HTERT RPE-1 (cell line): ENCODE measurements around the gene LRRC47.

Source experiments
- in situ Hi-C: fragments of 300-500 bp; cut with MboI; formaldehyde crosslinking; loops from 4 replicates; pipeline ENCODE4 v1.14.3; 2020; ENCODE audit warnings: low sequenced_read_pairs

LRRC47 gene

DNA sequence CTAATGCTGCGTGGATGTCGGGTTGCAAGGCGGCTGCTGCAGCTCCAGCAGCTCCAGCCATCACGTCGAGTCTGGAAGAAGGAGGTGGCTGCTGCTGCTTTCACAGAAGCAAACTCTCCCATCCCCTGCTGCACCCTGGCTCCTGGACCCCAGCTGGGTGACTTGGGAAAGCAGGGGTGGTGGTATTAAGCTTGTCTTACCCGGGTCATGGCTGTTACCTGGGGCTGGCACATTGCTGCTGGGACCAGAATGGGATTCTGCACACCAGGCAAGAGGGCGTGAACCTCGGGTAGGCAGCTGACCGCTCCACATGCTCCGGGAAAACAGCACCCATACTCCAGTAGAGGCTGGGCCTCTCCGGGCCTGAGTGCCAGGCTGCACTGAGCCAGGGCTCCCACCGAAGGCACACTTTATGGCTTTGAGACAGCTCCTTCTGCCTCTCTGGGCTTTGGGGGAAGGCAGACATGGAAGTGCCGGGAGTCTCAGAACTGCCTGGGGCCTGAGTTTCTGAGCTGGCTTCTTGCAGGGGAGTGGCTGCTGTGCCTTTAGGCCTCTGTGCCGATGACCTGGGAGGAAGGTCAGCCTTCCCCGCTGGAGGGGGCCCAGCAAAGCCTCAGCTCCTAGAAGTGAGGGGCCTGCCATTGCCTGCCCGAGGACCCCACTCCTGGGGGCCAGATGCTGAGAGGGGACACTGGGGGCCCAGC is 22.6 kb downstream of the LRRC47 start:
- in situ Hi-C loops, result no loop called here

DNA sequence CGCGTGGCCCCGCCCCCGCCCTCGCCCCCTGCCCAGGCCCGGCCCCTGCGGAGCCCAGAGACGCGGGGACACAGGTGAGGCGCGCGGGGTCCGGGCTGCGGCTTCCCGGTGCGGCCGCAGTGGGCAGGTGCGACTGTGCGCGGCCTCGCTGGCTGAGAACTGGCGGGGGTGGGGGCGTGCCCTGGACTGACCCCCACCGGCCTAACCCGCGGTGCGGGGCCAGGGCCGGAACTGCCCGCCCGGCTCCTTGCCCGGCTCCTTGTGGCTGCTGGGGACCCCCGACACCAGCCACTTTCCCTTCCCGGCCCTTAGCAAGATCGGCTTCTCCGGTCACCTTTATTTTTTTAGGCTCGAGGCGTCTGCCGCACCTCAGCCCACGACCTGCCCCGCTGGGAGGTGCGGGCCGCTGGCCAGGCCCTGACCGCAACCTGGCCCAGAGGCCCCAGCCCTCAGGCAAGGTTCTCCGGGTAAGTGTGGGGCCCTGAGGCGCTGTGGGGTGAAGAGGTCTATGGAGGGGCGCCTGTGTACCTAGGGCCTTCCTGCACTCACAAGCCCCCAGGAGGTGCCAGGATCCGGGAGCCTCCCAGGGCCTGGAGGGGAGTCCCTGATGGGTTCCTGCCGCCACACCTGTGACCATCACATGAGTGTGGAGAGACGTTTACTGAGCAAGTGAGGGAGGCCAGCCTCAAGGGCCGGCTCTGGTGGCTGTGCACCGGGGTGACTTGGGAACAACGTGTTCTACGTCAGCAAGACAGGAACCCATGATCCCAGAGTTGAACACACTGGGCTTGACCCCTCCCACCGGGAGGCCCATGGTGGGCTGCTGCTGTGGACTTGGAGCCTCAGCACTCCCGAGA is 23.4 kb downstream of the LRRC47 start, which contains the start of gene SMIM1:
TSS of gene SMIM1 (plus strand) at position 35 of the 857 bp plus-strand sequence. CDS start 2,625 bp downstream, outside the sequence.
- in situ Hi-C loops, result no loop called here

DNA sequence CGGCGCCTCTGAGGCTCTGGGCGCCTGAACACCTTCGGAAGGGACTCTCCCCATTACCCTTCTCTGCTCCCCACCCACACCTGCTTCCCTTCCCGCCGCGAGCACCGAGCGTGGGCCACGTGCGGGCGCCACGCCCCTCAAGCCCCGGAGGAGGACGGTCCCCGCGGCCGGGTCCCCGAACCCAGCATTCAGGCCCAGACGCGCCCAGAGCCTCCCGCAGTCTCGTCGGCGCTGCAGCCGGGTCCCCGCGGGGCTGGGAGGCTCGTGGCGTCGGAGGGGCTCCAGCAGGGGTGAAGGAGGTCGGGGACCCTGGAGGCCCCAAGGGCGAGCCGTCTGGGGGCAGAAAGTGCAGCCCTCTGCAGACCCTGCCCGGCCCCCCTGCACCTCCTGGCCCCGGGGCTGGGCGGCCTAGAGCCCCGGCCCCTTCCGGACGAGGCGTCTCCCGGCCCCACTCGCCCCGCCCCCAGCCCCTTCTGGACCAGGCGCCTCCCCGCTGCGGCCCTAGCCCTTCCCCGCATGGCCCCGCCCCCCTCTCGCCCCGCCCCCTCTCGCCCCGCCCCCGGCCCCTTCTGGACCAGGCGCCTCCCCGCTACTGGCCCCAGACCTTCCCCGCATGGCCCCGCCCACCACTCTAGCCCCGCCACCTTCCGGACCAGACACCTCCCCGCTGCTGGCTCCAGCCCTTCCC is 24.1 kb downstream of the LRRC47 start:
- in situ Hi-C loops, result no loop called here

DNA sequence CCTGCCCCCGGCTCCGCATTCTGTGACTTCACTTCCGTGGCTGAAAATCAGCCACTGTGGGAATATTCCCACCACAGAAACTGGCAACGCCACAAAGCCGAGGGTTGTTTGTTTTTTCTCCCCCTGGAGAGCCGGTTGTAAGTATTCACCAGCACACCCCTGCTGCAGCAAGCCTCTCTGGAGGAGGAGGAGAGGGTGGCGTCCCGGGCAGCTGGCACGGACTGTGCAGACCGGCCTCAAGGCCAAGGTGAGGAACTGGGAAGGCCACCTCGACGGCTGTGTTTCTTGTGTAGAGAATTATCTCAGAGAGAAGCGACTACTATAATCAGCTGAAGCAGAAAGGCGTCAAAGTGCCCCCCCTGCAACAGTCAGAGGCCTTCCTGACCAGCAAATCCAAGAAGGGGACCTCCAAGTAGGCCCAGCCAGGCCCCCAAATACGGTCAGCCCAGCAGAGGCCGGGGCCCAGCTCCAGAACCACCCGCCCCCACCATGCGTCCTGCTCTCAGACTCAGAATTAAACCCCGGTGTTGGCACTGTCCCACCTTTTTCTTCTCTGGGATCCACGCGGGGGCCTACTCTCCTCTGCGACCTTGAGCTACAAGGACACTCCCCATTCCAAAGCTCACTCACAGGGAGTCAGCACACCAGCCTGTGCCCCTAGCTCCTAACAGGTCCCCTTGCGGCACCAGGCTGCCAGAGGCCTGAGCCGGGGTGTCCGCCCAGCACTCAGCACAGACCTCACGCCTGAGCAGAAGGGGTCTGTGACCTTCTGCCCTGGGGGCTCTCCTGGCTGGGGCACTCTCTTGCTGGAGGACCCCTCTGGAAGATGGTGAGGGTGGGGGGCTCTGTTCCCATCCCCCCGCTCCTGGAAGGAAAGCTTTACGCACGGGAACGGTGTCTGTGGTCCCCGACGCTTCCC is 24.9 kb downstream of the LRRC47 start:
- in situ Hi-C loops, result no loop called here

DNA sequence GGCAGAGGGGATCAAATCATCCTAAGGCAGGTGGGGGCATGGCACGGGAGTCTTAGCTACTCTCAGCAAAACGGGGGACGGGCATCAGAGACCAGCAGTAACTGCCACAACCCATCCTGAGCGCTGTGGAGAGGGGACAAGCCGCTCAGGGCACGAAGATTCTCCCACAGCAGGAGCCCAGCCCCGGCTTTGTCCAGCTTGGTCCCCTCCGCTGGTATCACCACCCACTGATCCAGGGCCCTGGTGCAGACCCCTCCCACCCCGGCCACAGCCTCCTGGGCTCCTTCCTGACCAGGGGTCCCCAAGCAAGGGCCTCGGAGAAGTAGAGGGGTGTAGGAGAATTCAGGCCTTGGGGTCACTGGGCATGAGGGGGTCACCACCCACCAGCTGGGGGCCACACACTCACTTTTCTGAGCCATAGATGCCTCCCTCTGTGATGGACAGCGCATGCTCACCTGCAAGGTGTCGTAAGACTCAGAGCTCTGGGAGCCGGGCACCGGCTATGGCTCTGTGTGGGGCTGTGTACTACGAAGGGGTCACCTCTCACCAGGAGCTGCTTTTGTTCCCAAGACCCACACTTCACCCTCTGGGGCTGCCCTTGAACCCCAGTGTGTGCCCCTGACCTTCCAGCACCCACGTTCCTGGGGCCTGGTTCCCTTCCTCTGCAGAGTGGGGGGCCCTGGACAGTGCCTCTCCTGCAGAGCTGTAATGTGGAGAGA is 26.1 kb downstream of the LRRC47 start:
- in situ Hi-C loops, result no loop called here

DNA sequence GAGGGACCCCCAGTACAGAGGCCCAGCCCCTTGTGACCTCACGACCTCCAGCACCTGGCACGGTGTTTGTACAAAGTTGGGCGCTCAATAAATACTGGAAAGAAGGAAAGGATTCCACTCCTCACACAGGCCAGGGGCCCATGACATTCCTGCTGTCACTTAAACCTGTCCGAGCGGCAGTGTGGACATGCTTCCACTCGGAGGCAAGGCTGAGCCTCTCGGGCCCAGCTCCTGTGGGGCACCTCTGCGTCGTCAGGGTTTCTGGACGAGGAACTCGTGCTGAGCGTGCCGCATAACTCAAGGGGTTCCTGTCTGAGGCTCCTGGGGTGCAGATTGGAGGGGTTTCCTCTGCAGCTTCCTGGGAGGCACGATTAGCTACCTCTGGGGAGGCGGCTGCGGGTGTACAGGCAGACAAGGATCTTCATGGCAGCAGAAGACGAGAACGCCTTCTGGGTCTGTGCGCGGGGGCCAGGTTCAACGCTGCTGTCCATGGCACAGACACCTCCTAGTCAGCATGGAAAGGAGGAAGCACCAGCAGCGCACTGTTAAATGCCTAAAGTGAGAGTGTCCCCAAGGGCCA is 27.4 kb downstream of the LRRC47 start:
- in situ Hi-C loops, result no loop called here

DNA sequence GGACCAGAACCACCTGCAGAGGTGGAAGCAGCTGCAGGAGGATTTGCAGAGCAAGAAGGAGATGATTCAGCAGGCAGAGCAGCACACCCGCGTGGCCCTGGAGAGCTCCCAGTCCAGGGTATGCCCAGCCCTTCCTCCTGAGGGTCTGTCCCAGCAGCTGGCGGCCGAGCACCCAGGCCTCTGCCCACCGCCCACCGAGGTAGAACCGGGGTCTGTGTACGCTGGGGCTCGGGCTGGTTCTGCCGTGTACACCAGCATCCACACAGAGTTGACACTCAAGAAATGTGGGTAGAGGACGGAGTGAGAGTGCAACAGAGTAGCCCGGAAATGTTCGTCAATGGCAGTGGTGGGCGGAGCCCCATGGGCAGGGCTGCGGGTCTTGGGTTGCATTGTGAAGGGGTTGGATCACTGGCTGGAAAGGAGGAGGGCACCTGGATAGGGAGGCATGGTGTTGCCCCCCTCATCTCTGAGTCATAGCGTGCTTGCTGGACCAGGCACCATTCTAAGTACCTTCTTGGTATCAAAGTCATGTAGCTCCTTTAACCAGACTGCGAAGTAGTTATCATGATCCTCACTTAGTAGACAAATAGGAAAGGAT is 28.9 kb downstream of the LRRC47 start:
- in situ Hi-C loops, result no loop called here

DNA sequence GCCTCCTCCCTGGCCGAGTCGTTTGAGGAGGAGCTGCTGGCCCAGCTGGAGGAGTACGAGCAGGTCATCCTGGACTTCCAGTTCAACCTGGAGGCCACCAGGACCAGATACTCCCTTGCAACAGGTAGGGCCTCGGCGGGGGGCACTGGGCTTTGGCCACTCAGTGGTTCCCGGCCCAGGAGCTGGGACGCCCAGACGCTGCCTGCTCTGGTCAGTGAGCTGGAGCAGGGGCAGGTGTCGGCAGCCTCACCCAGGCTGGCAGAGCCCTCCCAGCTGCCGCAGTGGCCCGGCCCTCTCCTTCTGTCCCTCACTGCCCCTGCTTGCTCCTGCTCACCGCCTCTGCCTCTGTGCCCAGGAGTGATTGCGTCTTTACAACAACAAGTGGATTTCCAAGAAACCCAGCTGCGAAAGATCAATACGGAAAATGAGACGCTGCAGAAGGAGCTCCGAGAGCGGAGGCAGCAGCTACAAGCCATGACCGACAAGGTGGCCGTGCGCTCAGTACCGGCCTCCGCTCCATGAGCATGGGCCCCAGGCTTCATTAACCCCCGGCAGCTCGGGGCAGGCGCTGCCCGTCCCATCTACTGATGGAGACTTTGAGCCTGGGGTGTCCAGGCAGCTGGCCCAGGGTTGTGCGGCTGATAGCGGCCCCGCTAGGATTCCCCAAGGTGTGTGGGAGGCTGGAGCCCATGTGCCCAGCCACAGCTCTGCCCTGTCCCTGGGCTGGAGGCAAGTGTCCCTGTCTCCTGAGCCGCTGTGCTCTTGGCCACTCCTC is 32.8 kb downstream of the LRRC47 start:
- in situ Hi-C loops, result no loop called here

DNA sequence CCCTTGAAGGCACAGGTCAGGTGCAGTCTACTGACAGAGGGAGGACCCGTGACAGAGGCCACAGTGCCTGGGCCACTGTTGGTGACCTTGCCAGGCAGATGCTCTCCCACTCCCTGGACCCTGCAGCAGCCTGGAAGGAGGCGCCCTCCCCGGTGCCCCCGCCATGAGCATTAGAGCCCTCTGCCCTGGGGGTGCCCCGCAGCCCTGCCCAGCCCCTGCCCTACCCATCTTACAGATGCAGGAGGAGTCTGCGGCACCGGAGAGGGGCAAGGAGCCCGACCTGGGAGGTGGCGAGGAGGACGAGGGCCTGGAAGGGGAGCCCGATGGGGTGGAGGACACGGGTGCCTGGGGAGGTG is 33.4 kb downstream of the LRRC47 start:
- in situ Hi-C loops, result no loop called here

DNA sequence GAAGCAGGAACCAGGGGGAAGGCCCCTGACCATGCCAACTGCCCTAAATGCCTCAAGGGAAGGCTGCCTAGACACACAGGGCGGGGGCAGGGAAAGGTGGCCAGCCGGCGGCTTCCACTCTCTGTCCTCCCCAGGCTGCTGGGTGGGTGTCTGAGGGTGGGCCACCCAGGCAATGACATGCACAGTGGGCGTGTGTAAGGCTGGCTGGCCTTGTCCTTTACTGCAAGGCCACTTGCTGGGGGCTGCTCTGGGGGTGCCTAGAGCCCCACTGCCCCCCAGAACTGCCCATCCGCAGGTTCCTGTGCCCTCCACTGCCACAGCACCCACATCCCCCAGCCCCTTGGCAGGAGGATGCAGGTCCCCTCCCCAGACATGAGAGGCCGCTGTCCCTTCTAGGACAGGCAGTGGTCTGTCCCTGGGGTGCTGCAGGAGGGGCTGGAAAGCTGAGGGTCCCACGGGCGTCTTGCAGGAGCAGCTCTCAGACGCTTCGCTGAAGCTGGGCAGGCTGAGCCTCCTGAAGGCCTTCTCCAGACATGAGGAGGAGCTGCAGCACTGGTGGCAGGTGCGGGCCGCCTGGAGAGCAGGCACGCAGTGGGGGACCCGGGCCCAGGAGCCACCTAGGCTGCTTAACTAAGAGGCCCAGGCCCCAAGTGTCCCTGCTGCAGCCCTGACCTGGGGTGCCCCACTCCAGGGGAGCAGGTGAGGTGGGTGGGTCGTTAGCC is 34.0 kb downstream of the LRRC47 start:
- in situ Hi-C loops, result no loop called here

DNA sequence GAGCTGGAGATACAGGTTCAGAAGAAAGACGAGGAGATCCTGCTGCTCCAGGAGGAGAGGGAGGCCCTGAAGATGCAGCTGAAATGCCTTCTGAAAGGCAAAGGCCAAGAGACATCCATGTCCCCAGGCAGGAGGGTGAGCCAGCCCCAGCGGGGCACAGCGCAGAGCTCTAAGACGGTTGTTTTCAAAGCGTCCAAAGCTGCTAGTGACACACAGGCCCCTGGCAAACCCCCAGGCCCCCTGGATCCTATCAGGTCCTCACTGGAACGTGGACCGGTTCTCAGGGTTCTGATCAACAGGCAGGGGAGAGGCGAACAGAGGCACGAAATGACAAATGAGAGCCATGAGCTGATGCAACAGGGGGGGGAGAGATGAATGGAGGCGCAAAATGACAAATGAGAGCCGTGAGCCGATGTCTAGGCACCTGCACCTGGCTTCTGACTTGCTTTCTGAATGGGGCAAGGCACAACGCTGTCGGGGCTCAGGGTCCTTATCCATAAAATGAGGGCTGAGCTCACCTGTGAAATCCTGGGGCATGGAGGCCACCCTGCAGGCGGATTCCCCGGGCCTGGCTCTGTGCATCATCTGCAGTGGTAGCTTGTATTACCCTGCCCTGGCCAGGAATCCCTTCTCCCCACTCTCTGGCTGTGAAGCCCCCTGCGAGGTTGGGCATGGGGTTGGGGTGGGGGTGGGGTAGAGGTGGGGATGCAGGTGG is 34.8 kb downstream of the LRRC47 start:
- in situ Hi-C loops, result no loop called here

DNA sequence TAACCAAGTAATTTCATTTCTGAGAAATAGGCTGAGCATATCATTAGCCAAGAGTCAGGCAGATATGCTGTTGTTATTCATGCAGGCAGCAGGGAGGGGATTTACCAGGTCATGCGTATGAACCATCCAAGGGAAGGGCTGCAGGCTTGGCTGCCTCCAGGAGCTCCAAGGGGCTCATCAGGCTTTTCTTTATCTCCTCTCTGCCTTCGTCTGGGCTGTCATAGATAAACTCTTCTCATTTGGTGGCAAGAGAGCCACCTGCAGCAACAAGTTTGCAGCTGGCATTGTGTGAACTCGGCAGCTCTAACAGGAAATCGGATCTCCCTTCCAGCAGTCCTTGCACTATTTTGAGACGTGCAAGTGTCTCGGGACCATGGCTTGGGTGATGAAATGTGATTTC is 36.5 kb downstream of the LRRC47 start:
- in situ Hi-C loops, result no loop called here

DNA sequence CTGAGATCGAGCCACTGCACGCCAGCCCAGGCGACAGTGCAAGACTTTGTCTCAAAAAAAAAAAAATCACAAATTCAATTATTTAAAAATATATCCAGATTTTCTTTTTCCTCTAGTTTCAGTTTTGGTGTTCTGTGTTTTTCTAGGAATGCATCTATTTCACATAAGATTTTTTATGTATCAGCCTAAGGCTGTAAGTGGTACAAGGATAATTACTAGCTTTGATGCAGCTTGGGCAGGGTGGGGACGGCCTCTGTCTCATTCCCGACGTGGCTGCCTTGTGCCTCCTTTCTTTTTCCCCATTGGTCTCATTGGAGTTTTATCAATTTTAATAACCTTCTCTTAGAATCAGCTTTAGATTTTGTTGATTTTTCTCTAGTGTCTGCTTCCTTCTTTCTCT is 37.1 kb downstream of the LRRC47 start:
- in situ Hi-C loops, result no loop called here

DNA sequence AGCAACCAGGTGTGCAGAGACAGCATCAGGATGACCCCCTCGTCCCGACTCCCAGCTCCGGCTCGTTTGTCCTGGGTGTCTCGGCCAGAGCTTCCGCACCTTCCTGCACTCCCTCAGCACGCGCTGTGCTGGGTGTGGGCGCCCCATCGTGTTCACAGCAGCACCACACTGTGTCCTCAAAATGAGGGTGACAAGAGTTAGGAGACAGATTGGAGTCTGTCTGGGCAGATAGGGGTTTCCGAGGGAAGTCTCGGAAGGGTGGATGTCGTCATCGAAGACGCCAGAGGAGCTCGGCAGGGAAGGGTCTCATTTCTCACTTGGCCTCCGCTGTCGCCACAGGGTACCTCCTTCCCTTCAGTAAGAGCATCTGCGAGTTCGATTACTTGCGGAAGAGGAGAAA is 39.9 kb downstream of the LRRC47 start:
- in situ Hi-C loops, result no loop called here

DNA sequence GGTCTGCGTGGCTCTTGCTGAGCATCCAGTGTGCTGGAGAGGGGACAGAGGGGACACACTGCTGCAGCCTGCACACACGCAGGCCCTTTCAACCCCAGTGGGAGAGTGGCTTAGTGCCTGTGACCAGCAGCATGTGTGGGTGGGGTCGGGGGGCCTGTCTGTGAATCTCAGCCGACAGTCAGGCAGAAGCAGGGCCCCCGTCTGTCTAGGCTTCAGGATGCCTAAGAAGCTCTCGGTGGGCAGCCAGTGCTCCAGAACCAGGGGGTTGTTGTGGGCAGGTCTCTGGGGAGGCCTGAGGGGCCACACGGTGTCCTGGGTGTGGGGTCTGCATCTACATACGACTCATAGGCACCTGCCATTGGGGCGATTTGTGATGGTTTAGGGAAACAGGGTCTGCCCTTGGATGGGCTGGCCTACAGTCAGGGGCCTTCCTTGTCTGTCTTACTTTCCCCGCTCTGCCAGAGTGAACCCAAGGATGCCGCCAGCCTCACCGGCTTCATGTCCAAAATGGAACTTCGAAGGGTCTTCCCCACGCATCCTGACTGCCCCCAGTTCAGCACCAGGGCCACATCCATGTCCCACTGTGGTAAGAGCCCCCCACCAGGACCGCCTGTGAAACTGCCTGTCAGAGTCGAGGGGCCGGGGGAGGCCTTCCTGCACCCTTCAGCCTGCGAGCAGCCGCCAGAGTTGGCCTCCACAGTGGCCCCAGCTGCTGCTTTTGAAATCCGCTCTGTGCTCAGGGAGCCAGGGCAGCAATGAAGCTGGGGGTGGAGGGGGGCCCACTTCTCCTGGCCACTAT is 42.4 kb downstream of the LRRC47 start:
- in situ Hi-C loops, result no loop called here

DNA sequence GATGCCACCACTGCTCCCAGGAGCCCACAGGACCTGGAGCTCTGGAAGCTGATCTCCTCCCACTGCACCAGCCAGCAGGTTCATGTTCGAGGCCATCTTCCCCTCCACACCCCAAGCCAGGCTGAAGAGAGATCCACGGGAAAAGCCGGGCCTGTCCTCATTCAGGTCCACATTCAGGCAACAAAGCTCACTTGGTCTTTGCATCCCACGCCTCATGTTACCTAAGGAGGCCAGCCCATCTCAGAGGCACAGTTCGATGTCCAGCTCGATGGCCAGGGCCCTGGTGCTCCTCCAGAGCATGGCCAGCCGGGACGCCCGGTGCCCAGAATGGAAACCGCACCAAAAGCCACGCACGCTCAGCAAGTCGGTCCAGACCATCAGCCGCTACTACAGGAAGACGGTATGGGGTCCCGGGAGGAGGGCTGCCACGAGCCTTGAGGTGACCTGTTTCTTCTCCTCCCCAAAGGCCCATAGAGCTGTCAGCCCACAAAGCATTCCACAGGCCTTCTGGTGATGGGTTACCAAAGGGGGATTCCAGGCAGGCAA is 43.8 kb downstream of the LRRC47 start, which contains the start of gene CCDC27:
TSS of gene CCDC27 (plus strand) at position 51 of the 546 bp plus-strand sequence. CDS start at position 83, 32 bp downstream.
- in situ Hi-C loops, result no loop called here
